ENCODE measurements around the gene MCUB.

Gene MCUB

DNA sequence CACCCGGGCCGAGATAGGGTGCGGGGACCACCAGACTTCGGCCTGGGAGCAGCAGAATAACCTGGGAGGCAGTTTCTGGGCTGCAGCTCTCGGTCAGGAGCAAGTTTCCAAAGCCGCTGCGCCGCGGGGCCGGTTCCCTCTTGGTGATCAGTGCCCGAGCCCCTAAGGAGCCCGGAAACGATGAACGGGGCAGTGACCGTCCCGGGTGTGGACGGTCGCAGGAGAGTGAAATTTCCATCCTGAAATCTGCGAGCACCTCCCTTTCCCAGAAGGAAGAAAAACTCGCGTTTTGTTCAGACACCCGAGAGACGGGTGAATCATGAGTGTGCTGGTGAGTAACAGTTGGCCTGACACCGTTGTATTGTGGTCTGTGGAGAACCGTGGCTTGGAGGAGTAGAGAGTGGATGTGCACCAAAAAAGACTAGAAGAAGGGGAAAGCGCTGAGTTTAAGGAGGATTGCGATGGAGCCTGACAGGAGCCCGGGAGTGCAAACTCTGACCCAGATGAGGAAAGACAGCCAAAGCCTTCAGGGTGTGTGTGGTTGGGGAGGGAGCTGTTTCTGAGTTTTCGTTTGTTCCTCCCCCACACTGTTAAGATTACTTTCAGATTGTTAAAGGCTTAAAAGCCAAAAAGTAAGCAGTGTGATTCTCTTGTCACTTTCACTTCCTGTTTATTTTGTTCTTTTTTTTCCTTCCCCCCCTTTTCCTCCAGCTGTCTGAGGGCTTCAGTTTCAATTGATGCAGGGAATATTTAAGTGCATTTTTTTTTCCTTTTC, 828 bp downstream of the MCUB start:
- peak overlapping the region; percentile 76 for H3K4me3 ChIP-seq (replicated peaks; ENCODE audit: low read depth, low read length)
- peak; percentile 78 for DNase-seq (ENCODE audit: low read depth)
- TF ChIP-seq, protein P1, sequence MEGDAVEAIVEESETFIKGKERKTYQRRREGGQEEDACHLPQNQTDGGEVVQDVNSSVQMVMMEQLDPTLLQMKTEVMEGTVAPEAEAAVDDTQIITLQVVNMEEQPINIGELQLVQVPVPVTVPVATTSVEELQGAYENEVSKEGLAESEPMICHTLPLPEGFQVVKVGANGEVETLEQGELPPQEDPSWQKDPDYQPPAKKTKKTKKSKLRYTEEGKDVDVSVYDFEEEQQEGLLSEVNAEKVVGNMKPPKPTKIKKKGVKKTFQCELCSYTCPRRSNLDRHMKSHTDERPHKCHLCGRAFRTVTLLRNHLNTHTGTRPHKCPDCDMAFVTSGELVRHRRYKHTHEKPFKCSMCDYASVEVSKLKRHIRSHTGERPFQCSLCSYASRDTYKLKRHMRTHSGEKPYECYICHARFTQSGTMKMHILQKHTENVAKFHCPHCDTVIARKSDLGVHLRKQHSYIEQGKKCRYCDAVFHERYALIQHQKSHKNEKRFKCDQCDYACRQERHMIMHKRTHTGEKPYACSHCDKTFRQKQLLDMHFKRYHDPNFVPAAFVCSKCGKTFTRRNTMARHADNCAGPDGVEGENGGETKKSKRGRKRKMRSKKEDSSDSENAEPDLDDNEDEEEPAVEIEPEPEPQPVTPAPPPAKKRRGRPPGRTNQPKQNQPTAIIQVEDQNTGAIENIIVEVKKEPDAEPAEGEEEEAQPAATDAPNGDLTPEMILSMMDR (IDR thresholded peaks at IDR 0.05; ENCODE audit: low read length, missing control alignments), result no peak

DNA sequence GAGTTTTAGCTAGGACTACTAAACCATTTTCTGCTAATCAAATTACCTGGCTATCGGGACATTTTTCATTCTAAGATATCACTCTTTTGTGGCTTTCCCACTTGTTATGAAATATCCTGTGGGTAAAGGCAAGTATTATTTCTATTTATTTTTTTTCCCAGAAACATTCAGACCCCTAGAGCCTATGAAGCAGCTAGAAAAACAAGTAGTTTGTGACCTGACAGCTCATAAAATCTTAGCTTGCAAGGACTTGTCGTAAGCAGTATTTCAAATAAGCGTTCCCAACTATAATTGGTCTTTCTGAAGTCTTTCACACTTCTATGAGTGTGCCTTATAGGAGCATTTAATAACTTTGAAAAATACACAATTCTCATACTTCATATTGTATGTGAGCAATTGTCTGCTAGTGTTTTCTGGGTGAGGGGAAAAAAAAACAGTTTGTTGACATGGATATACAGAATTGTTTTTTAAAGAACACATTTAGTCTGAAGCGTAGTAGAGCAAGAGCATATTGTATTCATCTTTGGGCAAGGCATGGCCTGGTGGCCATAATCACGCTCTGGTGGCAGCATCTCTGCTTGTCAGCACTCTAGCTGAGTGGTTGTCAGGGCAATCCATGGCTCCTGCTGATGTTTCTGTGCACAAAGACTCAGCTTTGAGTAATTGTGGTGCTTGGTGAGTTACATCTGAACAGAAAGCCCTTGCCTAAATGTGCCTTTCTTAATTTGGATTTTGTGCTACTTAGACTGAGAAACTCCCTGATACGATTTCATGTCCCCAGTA, 2.6 kb downstream of the MCUB start:
- no peak overlapping the region for H3K4me3 ChIP-seq (replicated peaks; ENCODE audit: low read depth, low read length)
- no peak for DNase-seq (ENCODE audit: low read depth)
- TF ChIP-seq, protein P1 (IDR thresholded peaks at IDR 0.05; ENCODE audit: low read length, missing control alignments), result no peak

DNA sequence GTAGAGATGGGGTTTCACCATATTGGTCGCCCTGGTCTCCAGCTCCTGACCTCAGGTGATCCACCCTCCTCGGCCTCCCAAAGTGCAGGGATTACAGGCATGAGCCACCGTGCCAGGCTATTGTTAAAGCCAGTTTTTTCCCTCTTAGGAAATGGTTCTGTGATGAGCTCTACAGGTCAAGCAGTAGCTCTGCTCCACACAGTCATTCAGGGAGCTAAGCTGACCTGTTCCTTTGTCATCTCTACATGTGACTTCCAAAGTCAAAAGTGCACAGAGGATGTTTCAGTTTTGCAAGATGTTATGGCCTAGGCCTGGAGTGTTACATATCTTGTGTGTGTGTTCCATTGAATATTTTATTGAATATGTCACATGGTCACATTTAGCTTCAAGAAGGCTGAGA, 11.4 kb downstream of the MCUB start:
- no peak for DNase-seq (ENCODE audit: low read depth)
- H3K4me3 ChIP-seq (replicated peaks; ENCODE audit: low read depth, low read length), result no peak overlapping the region
- TF ChIP-seq, protein P1 (IDR thresholded peaks at IDR 0.05; ENCODE audit: low read length, missing control alignments), result no peak

DNA sequence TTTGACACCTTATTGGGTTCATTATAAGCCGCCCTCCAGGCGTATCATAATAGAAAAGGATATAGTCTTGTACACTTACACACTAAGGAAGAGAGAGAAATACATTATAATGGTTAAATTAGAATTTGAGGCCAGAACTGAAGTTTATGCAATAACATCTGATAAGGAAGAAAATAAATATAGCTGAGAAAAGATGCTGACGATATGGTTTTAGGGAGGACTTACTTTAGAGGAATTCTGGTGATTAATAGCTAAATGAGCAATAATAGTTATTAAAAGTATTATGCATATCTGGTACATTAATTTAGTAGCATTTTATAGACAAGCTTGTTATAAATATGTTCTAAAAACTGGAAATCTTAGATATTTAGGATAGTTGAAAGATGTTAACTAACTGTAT, 12.1 kb downstream of the MCUB start:
- TF ChIP-seq, protein P1 (IDR thresholded peaks at IDR 0.05; ENCODE audit: low read length, missing control alignments), result no peak
- no peak for DNase-seq (ENCODE audit: low read depth)

DNA sequence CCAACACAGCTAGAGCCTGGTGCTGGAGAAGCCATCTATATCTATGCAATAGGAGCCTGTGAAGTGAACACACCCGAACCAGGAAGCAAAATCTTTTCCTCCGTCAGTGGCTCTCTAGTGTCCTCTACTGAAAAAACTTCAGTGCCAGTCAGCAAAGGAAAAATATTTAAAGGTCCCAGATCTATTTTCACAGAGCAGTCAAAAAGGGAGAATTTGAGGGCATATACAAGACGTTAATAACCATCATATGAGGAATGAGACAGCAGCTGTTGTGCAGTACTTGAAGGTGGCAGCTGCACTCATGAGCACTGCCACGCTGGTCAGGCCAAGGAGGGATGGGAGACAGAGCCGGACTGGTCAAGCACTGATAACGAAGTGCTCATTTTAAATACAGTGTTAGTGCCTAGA, 14.4 kb downstream of the MCUB start:
- peak; percentile 51 for DNase-seq (ENCODE audit: low read depth)
- H3K4me3 ChIP-seq (replicated peaks; ENCODE audit: low read depth, low read length), result no peak overlapping the region
- TF ChIP-seq, protein P1 (IDR thresholded peaks at IDR 0.05; ENCODE audit: low read length, missing control alignments), result peak; percentile 51

More for the DNA sequence above, 12.1 kb downstream of the MCUB start:
- no peak overlapping the region for H3K4me3 ChIP-seq (replicated peaks; ENCODE audit: low read depth, low read length)

DNA sequence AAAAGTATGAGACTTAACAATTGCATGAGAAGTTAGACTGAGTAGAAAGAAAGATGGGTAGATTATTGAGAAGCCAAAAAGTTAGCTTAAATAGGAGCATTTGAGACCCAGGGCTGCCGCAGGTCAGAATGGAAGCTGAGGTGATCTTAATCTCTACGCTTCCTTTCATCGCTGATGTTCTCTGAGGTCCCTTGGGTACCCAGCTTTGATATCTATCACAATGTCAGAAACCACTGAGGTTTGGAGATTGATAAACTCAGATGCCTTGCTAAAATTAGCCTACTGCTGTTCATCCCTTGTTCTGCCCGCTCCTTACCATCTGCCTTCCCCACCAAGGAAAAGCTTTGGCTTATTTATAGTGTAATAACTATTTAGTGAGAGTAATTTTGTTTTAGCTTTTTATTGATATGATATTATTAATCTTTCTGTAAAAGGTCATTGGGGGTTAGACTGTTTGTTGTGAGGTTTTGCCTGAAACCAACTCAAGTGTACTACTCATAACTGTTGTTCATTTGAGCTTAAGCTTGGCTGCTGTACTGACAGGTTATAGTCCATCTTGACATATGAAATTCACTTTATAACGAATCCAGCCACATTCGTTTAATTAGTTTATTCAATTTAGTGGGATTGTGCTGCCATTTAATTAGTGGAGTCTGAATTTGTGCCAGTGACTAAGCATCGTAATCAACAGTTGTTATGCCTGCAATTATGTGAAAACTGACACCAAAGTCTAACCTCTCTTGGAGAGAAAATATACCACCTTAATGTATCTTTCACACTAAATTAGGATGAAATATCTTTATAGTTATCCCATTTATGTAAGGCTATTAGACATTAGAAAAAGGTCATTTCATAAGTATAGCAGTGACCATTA, 15.1 kb downstream of the MCUB start:
- DNase-seq (ENCODE audit: low read depth), result no peak
- TF ChIP-seq, protein P1 (IDR thresholded peaks at IDR 0.05; ENCODE audit: low read length, missing control alignments), result no peak
- H3K4me3 ChIP-seq (replicated peaks; ENCODE audit: low read depth, low read length), result no peak overlapping the region

Measured in fibroblast of pulmonary artery (primary cell).